Fibroblast of villous mesenchyme (primary cell): Measurements from ENCODE around the gene UNC13C. TPM values are rescaled to one million over a fixed set of nuclear protein-coding genes. Genes with fewer than 3 reads are reported as not detected.

Experiments used
- DNase-seq: peaks from one replicate; pipeline ENCODE4 v3.0.0-alpha.2; 2010; ENCODE audit warnings: low read depth
- H3K4me3 ChIP-seq: 2 replicates; pipeline ENCODE4 v1.5.1; 2011; ENCODE audit warnings: low read depth, mild to moderate bottlenecking, low read length
- total RNA-seq: library from RNA; depleted of rRNA; stranded (reverse); fragments of >200 nt; gene quantifications from 2 replicates; pipeline ENCODE4 v1.2.3, GENCODE V29; 2012
- TF ChIP-seq, protein P1 (sequence below): IDR thresholded peaks from 2 replicates; pipeline ENCODE4 v1.5.1; 2012; ENCODE audit warnings: low read depth, mild to moderate bottlenecking, low read length; ENCODE audit not compliant: insufficient read depth

UNC13C gene
- total RNA-seq, 1 donor: not detected

DNA sequence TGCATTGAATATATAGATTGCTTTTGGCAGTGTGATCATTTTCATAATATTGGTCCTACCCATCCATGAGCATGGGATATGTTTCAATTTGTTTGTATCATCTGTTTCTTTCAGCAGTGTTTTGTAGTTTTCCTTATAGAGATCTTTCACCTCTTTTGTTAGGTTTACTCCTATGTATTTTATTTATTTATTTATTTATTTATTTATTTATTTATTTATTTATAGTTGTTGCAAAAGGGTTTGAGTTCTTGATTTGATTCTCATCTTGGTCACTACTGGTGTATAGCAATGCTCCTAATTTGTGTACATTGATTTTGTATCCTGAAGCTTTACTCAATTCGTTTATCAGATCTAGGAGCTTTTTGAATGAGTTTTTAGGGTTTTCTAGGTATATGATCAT is 478.2 kb downstream of the UNC13C start:
- TF ChIP-seq, protein P1, sequence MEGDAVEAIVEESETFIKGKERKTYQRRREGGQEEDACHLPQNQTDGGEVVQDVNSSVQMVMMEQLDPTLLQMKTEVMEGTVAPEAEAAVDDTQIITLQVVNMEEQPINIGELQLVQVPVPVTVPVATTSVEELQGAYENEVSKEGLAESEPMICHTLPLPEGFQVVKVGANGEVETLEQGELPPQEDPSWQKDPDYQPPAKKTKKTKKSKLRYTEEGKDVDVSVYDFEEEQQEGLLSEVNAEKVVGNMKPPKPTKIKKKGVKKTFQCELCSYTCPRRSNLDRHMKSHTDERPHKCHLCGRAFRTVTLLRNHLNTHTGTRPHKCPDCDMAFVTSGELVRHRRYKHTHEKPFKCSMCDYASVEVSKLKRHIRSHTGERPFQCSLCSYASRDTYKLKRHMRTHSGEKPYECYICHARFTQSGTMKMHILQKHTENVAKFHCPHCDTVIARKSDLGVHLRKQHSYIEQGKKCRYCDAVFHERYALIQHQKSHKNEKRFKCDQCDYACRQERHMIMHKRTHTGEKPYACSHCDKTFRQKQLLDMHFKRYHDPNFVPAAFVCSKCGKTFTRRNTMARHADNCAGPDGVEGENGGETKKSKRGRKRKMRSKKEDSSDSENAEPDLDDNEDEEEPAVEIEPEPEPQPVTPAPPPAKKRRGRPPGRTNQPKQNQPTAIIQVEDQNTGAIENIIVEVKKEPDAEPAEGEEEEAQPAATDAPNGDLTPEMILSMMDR: no peak
- DNase-seq: no peak

DNA sequence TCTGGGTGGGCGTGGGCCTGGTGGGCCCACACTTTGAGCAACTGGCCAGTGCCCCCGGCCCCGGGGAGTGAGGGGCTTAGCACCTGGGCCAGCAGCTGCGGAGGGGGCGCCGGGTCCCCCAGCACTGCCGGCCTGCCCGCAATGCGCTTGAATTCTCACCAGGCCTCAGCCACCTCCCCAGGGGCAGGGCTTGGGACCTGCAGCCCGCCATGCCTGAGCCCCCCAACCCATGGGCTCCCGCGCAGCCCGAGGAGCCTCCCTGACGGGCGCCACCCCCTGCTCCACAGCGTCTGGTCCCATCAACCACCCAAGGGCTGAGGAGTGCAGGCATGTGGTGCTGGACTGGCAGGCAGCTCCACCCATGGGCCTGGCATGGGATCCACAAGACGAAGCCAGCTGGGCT is 484.3 kb downstream of the UNC13C start:
- DNase-seq: no peak
- TF ChIP-seq, protein P1: no peak
- no peak overlapping the region for H3K4me3 ChIP-seq

More for the DNA sequence above, 478.2 kb downstream of the UNC13C start:
- H3K4me3 ChIP-seq: no peak overlapping the region

DNA sequence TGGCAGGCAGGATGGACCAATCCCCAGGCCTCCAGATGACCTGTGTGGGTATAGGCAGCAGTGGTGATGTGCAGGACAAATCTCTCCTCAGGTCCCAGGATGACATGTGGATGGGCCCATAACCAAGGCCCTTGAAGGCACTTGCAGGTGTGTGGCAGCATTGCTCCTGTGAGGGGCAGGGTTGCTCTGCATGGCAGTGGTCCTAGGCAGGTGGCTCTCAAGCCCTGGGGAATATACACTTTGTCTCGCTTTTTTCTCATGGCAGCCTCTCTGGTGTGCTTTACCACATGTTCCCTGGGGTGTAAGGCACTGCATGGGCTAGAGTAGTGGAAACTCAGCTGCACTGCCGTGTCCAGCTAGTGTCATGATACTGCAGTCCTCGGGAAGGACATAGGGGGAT is 503.6 kb downstream of the UNC13C start:
- TF ChIP-seq, protein P1: no peak
- no peak for DNase-seq
- H3K4me3 ChIP-seq: no peak overlapping the region

DNA sequence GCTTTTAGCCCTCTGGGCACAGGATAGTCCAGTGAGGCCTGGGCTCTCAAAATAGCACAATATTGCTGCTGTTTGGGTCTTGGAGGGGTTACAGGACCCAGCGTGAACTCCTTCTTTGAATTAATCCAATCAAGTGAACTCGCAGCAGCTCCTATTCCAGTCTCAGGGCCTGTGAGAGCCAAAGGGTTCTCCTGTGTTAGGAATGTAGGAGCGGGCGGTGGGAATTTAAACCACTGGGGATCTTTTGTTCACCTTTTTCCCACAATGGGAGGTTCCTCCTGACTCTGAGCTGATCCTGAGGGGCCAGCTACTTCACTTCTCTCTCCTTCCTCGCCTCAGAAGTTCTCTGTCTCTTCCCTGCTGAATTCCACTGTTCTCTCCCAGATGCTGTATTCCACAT is 504.0 kb downstream of the UNC13C start:
- TF ChIP-seq, protein P1: no peak
- H3K4me3 ChIP-seq: no peak overlapping the region
- no peak for DNase-seq

DNA sequence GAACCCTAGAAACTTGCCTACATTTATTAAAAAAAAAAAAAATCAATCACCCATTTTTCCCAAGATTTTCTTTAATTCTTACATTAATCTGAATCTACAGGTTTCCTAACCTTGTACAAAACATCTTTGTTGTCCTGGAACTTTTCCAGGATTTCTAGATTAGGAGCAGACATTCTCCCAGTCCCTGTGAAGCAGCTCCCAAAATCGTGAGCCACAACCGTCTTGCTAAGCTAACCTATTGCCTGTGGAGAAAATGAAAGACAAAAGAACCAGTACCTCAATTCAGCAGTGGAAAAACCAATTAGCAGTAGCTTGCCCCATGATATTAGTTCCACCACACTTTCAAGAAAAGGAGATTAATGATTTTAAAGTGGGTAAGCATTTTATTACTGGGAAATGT is 522.1 kb downstream of the UNC13C start:
- no peak overlapping the region for H3K4me3 ChIP-seq
- DNase-seq: no peak
- TF ChIP-seq, protein P1: no peak

DNA sequence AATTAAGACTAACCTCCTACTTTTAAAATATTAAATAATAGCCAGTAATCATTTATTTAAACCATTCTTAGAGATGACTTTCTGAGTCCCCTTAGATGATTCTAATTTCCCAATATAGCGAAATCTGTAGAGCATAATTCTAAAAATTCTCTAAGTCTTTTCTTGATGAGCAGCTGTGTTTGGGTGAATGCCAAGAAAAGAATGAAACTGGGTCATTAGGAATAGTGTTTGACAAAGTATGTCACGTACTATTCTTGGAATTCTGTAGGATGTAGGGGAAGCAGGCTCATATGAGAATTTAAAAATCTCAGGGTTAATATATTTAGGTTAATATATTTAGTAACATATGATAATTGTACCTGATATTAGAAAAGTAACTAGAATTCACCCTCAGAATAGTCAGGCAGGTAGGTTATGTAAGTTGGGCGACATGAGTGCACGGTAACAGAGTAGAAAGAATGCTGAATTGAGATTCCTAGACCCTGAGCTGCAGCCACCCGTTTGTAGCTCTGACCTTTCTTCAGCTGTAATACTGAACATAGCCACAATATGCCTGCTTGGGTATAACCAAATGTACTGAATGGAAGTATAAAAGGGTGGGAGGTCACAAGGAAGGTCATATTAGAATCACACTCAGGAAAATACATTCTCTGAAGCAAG is 524.3 kb downstream of the UNC13C start:
- DNase-seq: no peak
- no peak overlapping the region for H3K4me3 ChIP-seq
- TF ChIP-seq, protein P1: no peak

DNA sequence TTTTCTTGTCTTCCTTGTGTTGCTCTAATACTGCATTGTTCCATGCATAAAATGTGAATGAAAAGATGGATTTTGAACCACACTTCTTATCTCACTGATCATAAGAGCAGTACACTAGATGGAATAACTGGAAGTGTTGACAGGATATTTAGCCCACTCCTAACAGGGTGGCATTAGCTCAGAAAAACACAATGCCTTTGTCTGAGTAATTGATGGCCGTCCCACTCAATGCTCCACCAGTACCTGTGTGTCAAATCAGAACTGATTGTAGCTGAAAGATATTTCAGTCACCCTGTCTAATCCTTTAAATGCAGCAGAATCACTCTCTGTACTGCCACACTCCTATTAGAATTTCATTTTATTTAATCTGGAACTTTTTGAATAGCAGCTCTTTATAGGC is 526.5 kb downstream of the UNC13C start:
- TF ChIP-seq, protein P1: no peak
- no peak overlapping the region for H3K4me3 ChIP-seq
- DNase-seq: no peak
